Thyroid gland (tissue), 4 donors: ENCODE data around the gene ID2.

Experiments
- CTCF ChIP-seq, 6 experiments: fragments of 200-600 bp in 3 of 6; fragments of 450-650 bp in 3 of 6; sonication (generic) in 3 of 6; IDR thresholded peaks; one replicate each; pipeline ENCODE4 v1.5.1; 2016 to 2019; ENCODE audit warnings: antibody characterized with exemption in 6 of 6, mild to moderate bottlenecking in 2 of 6, inconsistent platforms in 1 of 6, moderate library complexity in 1 of 6
- POLR2A ChIP-seq, 2 donors: fragments of 450-650 bp; IDR thresholded peaks; one replicate each; pipeline ENCODE4 v1.6.1; 2017; ENCODE audit warnings: antibody characterized with exemption in 2 of 2, mild to moderate bottlenecking in 2 of 2, moderate library complexity in 1 of 2

GRCh38 chr2:8640498-8640897 is 41.4 kb upstream of the ID2 start:
- TF ChIP-seq POLR2A (IDR thresholded peaks at IDR 0.05) (no peak), CTCF (IDR thresholded peaks at IDR 0.05) (no peak)
